ENCODE measurements around the gene PCDHGC4. TPM values are rescaled to one million over a fixed set of nuclear protein-coding genes. Genes with fewer than 3 reads are reported as not detected.

PCDHGC4 gene
- total RNA-seq, 1 donor from 2014 or later: 1.8 TPM

GRCh38 chr5:141517312-141517711 is 32.5 kb downstream of the PCDHGC4 start:
- Histone ChIP-seq H3K4me1 (peaks cover 95% of the 10 kb centered on the region), H3K27me3 (ENCODE audit: low read depth) (no peaks in the 10 kb centered on the region), H3K27ac (replicated peaks) (peak overlapping the region; percentile 90), H3K9me3 (replicated peaks) (no peaks in the 10 kb centered on the region), H3K36me3 (peaks cover 16% of the 10 kb centered on the region), H3K4me3 (no peak overlapping the region)
- no peak for TF ChIP-seq CTCF (IDR thresholded peaks at IDR 0.05; ENCODE audit: borderline replicate concordance)
- DNase-seq: no peak
- intact Hi-C loops (cut with micrococcal nuclease): no loop called here

GRCh38 chr5:141517880-141518617 is 33.2 kb downstream of the PCDHGC4 start:
- no peak for TF ChIP-seq CTCF (IDR thresholded peaks at IDR 0.05; ENCODE audit: borderline replicate concordance)
- H3K4me1 ChIP-seq: peaks cover 95% of the 10 kb centered on the region
- intact Hi-C loops (cut with micrococcal nuclease): no loop called here

DNA sequence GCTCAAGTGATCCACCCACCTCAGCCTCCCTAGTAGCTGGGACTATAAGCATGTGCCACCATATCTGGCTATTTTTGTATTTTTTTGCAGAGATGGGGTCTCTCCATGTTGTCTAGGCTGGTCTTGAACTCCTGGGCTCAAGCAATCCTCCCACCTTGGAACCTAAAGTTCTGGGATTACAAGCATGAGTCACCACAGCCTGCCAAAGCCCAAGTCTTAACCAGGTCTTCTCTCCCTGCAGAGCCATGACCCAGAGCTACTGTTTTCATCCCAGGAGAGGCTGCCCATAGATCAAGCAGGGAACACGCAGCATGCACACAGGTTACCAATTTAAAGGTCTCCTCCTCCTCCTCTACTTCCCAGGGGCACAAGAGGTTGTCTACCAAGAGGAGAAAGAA is 33.8 kb downstream of the PCDHGC4 start:
- H3K27me3 ChIP-seq (ENCODE audit: low read depth): no peaks in the 10 kb centered on the region
- no peak for DNase-seq
- H3K4me3 ChIP-seq: no peak overlapping the region
- intact Hi-C loops (cut with micrococcal nuclease): no loop called here
- TF ChIP-seq CTCF (IDR thresholded peaks at IDR 0.05; ENCODE audit: borderline replicate concordance): no peak
- H3K36me3 ChIP-seq: peaks cover 21% of the 10 kb centered on the region
- H3K9me3 ChIP-seq (replicated peaks): no peaks in the 10 kb centered on the region
- peaks cover 94% of the 10 kb centered on the region for H3K4me1 ChIP-seq
- H3K27ac ChIP-seq (replicated peaks): peak overlapping the region; percentile 90

More at GRCh38 chr5:141517880-141518617, 33.2 kb downstream of the PCDHGC4 start:
- H3K27me3 ChIP-seq (ENCODE audit: low read depth): no peaks in the 10 kb centered on the region
- DNase-seq: no peak
- no peaks in the 10 kb centered on the region for H3K9me3 ChIP-seq (replicated peaks)
- H3K4me3 ChIP-seq: no peak overlapping the region
- peak overlapping the region; percentile 90 for H3K27ac ChIP-seq (replicated peaks)
- H3K36me3 ChIP-seq: peaks cover 16% of the 10 kb centered on the region

- H3K4me1 ChIP-seq: peaks cover 92% of the 10 kb centered on the region
- no peak for TF ChIP-seq CTCF (IDR thresholded peaks at IDR 0.05; ENCODE audit: borderline replicate concordance)
- no peaks in the 10 kb centered on the region for H3K9me3 ChIP-seq (replicated peaks)
- H3K36me3 ChIP-seq: peaks cover 27% of the 10 kb centered on the region
- H3K4me3 ChIP-seq: no peak overlapping the region
- intact Hi-C loops (cut with micrococcal nuclease): loop anchor here (10.0 kb wide), 1 partner anchor 85 kb away; the partner anchor contains the start of gene PCDHGA12
- no peaks in the 10 kb centered on the region for H3K27me3 ChIP-seq (ENCODE audit: low read depth)
- H3K27ac ChIP-seq (replicated peaks): peak overlapping the region; percentile 81
- no peak for DNase-seq
Measured at GRCh38 chr5:141519605-141520565, 35.1 kb downstream of the PCDHGC4 start.

GRCh38 chr5:141521244-141521781 is 36.5 kb downstream of the PCDHGC4 start:
- peaks cover 85% of the 10 kb centered on the region for H3K4me1 ChIP-seq
- TF ChIP-seq CTCF (IDR thresholded peaks at IDR 0.05; ENCODE audit: borderline replicate concordance): no peak
- no peak overlapping the region for H3K4me3 ChIP-seq
- intact Hi-C loops (cut with micrococcal nuclease): loop anchor here (10.0 kb wide), 1 partner anchor 87 kb away; the partner anchor contains the start of gene PCDHGA12
- H3K36me3 ChIP-seq: peaks cover 33% of the 10 kb centered on the region
- DNase-seq: no peak
- peak overlapping the region; percentile 81 for H3K27ac ChIP-seq (replicated peaks)
- no peaks in the 10 kb centered on the region for H3K9me3 ChIP-seq (replicated peaks)
- no peaks in the 10 kb centered on the region for H3K27me3 ChIP-seq (ENCODE audit: low read depth)
